ENCODE data around the gene WWOX.
A peak's percentile ranks its signal among the peaks of the same experiment; 100 is the strongest.

Gene WWOX

DNA sequence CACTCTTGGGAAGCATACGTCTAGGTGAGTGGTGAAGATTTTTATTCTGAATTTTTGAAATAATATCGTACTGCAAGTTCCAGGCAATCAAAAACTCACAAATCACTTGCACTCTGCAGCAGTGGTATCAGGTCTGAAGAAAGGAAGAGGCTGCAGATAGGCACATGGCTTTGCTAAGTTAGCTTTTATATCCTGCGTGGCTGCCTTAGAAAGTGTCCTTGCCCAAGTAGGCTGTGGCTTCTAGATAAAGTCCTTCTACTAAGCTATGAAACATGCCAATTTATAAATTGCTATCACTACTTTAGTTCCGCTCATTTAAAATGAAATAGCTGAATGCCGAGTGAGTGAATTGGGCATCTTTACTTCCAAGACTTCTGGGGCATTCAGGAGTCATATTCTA lies 17.9 kb downstream of the WWOX start:
- DNase-seq (ENCODE audit: low read depth): no peak
- no peak for TF ChIP-seq CTCF (IDR thresholded peaks at IDR 0.05; ENCODE audit: insufficient read depth, low read depth, low read length, missing control alignments)
- H3K4me3 ChIP-seq (ENCODE audit: low read length): no peak overlapping the region

GRCh38 chr16:78118469-78119025 lies 19.1 kb downstream of the WWOX start:
- DNase-seq (ENCODE audit: low read depth): no peak
- no peak for TF ChIP-seq CTCF (IDR thresholded peaks at IDR 0.05; ENCODE audit: insufficient read depth, low read depth, low read length, missing control alignments)

GRCh38 chr16:78122774-78123315 lies 23.4 kb downstream of the WWOX start:
- peak; percentile 23 for TF ChIP-seq CTCF (IDR thresholded peaks at IDR 0.05; ENCODE audit: insufficient read depth, low read depth, low read length, missing control alignments)
- no peak overlapping the region for H3K4me3 ChIP-seq (ENCODE audit: low read length)
- DNase-seq (ENCODE audit: low read depth): peak; percentile 59

More at GRCh38 chr16:78118469-78119025, 19.1 kb downstream of the WWOX start:
- no peak overlapping the region for H3K4me3 ChIP-seq (ENCODE audit: low read length)

DNA sequence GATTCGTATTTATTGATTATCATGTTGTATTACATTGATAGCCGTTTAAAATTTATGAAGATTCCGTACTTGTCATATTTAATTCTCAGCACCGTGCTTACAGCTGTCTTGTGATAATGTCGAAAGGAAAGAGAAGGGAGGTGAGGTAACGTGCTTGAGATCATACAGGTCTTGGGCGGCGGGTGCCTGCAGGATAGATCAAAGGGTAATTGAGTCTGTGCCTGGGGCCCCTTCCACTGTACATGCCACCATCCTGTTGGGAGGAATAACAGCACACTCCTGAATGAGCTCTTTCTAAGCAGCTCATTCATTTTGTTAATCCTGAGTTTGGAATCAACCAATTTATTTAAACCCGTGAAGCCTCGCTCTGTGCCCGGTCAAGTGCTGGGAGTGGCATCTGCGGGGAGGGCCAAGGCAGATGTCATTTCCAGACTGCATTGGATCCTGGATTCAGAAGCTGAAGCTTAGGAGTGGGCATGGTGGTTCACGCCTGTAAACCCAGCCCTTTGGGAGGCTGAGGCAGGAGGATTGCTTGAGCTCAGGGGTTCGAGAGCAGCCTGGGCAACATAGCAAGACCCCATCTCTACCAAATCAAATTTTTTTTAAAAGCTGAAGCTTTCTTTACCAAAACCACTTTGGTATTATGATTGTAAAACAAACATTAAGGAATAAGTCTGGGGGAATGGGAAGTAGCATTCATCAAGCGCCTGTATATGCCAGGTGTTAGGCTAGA lies 25.8 kb downstream of the WWOX start:
- TF ChIP-seq CTCF (IDR thresholded peaks at IDR 0.05; ENCODE audit: insufficient read depth, low read depth, low read length, missing control alignments): no peak
- no peak for DNase-seq (ENCODE audit: low read depth)
- H3K4me3 ChIP-seq (ENCODE audit: low read length): no peak overlapping the region

DNA sequence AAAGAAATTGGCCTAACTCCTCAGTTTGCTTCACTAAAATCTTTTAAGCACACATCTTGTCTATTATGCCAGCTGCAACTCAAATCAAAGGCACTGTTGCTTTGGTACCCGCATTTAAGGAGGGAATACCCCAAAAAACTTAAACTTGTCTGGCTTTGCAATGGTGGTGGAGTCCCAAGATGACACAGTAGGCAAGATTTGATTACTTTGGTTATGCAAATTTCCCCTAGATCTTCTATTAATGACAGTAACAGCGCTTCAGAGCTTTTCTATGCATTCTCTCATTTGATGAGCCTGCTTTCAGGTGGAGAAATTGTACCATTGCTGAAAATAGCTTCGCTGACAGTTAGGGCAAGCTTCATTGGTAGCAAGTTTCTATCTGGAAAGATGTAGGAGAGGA lies 27.2 kb downstream of the WWOX start:
- no peak for DNase-seq (ENCODE audit: low read depth)
- no peak for TF ChIP-seq CTCF (IDR thresholded peaks at IDR 0.05; ENCODE audit: insufficient read depth, low read depth, low read length, missing control alignments)
- H3K4me3 ChIP-seq (ENCODE audit: low read length): no peak overlapping the region

GRCh38 chr16:78127130-78127529 lies 27.7 kb downstream of the WWOX start:
- H3K4me3 ChIP-seq (ENCODE audit: low read length): no peak overlapping the region
- TF ChIP-seq CTCF (IDR thresholded peaks at IDR 0.05; ENCODE audit: insufficient read depth, low read depth, low read length, missing control alignments): no peak
- DNase-seq (ENCODE audit: low read depth): no peak

All from epithelial cell of esophagus (primary cell).